Measurements from ENCODE around the gene USP22.

- no peak for TF ChIP-seq CTCF (IDR thresholded peaks at IDR 0.05)
- TF ChIP-seq POLR2A (IDR thresholded peaks at IDR 0.05): no peak
Measured at GRCh38 chr17:21090902-21091618, 48.2 kb upstream of the USP22 start.
